ENCODE results near the gene GPRASP2. TPM values are rescaled to one million over a fixed set of nuclear protein-coding genes. Genes with fewer than 3 reads are reported as not detected.

The GPRASP2 gene
- total and polyA plus RNA-seq, 9 of the 15 experiments (the other 6 are each of a cell fraction or from before 2014, with no cell fraction given) = 1.2 to 3.3 (median 2.1) TPM

DNA sequence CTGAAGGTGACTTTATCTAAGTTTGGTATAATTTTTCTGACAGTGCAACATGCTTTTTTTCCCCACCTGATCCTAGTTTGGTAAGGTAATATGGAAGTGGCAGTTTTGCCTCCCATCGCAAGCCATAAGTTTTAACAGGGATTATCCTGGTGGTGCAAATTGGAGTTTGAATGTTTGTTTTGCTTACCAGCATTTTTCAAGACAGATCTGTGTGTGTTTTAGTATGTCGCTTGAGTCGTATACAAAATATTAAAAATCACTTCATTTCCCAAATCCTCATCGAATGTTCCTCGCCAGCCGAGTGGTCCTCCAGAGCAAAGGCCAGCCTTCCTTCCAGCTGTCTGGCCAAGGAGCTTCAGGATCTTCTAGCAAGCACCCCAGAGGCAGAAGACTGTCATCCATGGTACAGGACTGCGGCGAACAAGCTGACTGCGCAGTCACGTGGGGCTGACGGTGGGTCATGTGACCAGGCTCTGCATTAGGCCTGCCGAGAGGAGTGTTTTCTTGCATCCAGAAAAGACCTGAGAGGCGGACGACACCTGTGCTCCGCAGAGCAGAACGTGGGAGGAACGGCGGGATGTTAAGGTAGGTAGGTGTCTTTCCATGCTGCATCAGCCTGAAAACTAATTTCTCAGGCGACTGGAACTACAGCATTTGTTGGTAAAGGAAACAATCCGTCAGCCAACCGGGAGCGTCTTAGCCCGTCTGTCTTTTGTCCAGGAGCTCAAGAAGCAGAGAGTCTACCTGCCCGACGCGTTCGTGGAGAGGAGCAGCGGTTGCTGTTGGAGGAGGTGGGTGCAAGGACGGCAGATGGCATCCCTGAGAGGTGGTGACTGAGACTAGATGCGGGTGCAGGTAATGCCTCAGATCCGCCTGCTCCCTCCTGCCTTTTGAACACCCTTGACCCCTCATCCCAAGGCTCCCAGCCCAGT lies 8.3 kb downstream of the GPRASP2 start, which contains the start of gene GPRASP3 (continued):
- TF ChIP-seq, protein P1, sequence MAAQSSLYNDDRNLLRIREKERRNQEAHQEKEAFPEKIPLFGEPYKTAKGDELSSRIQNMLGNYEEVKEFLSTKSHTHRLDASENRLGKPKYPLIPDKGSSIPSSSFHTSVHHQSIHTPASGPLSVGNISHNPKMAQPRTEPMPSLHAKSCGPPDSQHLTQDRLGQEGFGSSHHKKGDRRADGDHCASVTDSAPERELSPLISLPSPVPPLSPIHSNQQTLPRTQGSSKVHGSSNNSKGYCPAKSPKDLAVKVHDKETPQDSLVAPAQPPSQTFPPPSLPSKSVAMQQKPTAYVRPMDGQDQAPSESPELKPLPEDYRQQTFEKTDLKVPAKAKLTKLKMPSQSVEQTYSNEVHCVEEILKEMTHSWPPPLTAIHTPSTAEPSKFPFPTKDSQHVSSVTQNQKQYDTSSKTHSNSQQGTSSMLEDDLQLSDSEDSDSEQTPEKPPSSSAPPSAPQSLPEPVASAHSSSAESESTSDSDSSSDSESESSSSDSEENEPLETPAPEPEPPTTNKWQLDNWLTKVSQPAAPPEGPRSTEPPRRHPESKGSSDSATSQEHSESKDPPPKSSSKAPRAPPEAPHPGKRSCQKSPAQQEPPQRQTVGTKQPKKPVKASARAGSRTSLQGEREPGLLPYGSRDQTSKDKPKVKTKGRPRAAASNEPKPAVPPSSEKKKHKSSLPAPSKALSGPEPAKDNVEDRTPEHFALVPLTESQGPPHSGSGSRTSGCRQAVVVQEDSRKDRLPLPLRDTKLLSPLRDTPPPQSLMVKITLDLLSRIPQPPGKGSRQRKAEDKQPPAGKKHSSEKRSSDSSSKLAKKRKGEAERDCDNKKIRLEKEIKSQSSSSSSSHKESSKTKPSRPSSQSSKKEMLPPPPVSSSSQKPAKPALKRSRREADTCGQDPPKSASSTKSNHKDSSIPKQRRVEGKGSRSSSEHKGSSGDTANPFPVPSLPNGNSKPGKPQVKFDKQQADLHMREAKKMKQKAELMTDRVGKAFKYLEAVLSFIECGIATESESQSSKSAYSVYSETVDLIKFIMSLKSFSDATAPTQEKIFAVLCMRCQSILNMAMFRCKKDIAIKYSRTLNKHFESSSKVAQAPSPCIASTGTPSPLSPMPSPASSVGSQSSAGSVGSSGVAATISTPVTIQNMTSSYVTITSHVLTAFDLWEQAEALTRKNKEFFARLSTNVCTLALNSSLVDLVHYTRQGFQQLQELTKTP (IDR thresholded peaks at IDR 0.05; ENCODE audit: low read depth in 1 of 2, partially characterized antibody in 2 of 2) = peak in 1 of 2 experiments; percentile 31
- TF ChIP-seq, protein P2, sequence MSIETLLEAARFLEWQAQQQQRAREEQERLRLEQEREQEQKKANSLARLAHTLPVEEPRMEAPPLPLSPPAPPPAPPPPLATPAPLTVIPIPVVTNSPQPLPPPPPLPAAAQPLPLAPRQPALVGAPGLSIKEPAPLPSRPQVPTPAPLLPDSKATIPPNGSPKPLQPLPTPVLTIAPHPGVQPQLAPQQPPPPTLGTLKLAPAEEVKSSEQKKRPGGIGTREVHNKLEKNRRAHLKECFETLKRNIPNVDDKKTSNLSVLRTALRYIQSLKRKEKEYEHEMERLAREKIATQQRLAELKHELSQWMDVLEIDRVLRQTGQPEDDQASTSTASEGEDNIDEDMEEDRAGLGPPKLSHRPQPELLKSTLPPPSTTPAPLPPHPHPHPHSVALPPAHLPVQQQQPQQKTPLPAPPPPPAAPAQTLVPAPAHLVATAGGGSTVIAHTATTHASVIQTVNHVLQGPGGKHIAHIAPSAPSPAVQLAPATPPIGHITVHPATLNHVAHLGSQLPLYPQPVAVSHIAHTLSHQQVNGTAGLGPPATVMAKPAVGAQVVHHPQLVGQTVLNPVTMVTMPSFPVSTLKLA (conservative IDR thresholded peaks at IDR 0.05) = peak in 1 of 2 experiments; percentile 58; a peak in 2 of 4 replicates
- TF ChIP-seq, protein P3, sequence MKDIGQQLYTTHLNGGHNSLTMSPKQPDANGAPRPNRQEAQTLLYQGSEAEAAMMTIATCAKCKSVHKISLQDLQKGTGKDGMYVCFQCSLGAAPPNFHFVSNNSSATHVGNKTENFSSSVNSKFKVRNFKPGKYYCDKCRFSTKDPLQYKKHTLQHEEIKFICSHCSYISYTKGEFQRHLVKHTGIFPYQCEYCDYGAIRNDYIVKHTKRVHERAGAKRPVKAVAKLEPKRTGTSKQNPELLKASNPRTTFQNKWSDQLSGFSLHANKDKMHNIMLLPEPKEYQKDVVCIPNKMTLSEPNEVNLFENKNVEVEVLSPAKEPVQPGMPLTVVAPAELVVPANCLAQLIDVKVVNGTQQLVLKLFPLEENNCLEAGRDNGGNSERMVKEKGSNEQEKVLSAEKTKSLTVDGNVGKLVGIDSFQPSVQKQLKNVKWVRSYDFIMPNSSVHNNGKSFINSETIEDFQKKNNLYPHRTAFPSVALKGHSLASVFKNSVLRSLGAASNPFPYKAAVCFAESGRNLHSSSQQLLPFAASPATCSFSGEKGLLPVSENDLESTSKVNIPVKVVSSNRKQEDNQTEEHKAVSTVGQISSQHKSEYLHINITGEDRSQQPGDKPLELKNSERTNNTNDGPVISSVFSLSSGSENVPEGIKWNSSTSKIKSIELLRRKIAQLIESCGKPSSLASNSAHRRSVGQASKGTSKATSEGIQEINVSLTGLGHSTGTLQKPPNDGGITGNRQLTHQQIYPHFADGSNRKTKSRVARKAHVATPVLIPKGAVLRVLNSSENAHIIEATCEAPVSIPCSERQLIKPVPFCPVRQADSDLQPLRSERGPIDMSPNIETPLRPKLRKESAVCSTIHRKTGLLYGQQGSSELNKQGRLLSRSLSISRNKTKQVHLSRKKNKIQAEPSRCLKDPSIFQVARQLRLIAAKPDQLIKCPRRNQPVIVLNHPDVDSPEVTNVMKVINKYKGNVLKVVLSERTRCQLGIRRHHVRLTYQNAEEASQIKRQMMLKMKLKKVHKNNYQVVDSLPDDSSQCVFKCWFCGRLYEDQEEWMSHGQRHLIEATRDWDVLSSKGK (CRISPR knock-in tag; IDR thresholded peaks at IDR 0.05) = no peak
